ENCODE data around the gene GPATCH4. TPM values are rescaled to one million over a fixed set of nuclear protein-coding genes. Genes with fewer than 3 reads are reported as not detected.

Gene GPATCH4
- total RNA-seq, result 64.6 and 71.8 TPM in 2 replicates

DNA sequence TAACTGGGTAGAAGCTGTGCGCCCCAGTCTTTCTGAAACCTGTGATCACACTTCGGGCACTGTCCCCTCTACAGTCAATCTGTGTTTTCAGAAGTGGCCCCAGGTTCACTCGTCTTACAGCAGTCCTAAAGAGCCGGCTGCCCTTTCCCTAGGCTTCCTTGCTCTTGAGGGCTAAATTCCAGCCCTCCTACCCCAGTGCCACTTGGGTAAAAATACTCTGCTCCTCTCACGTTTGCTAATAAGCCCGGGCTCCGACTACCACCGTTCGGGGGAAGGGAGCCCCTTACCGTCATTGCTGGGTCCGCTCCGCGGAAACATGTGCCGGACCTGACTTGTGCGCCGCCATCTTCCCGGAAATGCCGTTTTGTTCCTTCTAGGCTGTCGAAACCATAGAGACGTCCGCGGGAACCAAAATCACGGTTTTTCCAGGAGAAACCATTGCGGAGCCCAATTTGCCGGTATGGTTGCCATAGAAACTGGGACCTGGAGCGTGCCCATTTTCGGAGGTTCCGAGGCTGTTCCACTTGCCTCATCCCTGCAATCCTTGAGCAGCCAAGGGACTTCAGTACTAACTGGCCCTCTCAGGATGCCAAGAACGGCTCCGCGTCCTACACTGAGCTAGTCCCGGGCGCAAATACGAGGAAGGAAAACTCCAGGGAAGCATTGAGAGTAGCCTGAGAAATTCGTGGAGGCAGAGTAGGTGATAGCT lies at the start of gene GPATCH4:
GPATCH4 (minus strand) TSS at position 358 of the 709 bp plus-strand sequence.
- POLR2A ChIA-PET, result interaction anchor here (0.6 to 3.3 kb wide), 12 partner anchors 10 to 144 kb away, joined by 3 to 32 read pairs (median 8); partner anchors contain the start of genes MEF2D and NAXE
- intact Hi-C loops (cut with micrococcal nuclease), result loop anchor here (1.0 to 2.0 kb wide), 3 partner anchors 10 to 144 kb away; partner anchors contain the start of gene NAXE
- Mint-ChIP-seq H3K4me3 (peak within 1 kb of the TSS; percentile 99), H3K9me3 (no peaks in the 10 kb centered on the region), H3K4me1 (peaks cover 41% of the 10 kb centered on the region), H3K36me3 (ENCODE audit: low read depth) (peaks cover 39% of the 10 kb centered on the region), H3K27ac (peak within 1 kb of the TSS; percentile 99), H3K27me3 (no peaks in the 10 kb centered on the region)
- TF ChIP-seq, protein P1, sequence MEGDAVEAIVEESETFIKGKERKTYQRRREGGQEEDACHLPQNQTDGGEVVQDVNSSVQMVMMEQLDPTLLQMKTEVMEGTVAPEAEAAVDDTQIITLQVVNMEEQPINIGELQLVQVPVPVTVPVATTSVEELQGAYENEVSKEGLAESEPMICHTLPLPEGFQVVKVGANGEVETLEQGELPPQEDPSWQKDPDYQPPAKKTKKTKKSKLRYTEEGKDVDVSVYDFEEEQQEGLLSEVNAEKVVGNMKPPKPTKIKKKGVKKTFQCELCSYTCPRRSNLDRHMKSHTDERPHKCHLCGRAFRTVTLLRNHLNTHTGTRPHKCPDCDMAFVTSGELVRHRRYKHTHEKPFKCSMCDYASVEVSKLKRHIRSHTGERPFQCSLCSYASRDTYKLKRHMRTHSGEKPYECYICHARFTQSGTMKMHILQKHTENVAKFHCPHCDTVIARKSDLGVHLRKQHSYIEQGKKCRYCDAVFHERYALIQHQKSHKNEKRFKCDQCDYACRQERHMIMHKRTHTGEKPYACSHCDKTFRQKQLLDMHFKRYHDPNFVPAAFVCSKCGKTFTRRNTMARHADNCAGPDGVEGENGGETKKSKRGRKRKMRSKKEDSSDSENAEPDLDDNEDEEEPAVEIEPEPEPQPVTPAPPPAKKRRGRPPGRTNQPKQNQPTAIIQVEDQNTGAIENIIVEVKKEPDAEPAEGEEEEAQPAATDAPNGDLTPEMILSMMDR (IDR thresholded peaks at IDR 0.05), result no peak
- DNase-seq (peak; percentile 66), ATAC-seq (ENCODE audit: low read depth) (peak; percentile 74)
- CTCF ChIA-PET, result interaction anchor here (0.6 to 1.4 kb wide), 5 partner anchors 26 to 216 kb away, joined by 3 to 4 read pairs (median 3); partner anchors contain the start of gene MEF2D

DNA sequence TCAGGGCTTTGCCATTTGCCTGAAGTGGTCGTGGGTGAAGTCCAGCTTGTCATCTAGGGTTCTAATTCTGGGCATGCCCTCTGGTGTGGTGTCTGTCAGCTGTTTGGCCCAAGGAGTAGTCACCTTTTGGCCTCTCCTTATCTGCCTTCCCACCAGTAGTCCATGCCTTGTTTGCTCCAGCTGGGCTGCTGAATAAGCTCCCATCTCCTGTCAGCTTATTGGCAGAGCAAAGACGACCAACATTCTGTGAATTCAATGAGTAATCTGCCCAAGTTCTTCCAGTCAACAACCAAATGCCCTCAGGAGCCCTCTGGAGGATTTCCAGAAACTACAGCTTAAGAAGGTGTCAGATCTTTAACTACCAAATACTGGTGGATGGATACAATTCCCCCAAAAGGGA lies 47.7 kb upstream of the GPATCH4 start:
- H3K27ac Mint-ChIP-seq, result no peak overlapping the region
- no peaks in the 10 kb centered on the region for H3K4me1 Mint-ChIP-seq
- no peaks in the 10 kb centered on the region for H3K9me3 Mint-ChIP-seq
- no peak for DNase-seq
- no peaks in the 10 kb centered on the region for H3K36me3 Mint-ChIP-seq (ENCODE audit: low read depth)
- H3K4me3 Mint-ChIP-seq, result no peak overlapping the region
- CTCF ChIA-PET, result interaction anchor here (1.1 to 3.3 kb wide), 3 partner anchors 12 to 29 kb away, joined by 4 to 12 read pairs (median 4); no protein-coding TSS in a partner anchor
- TF ChIP-seq, protein P1 (IDR thresholded peaks at IDR 0.05), result no peak
- peaks cover 74% of the 10 kb centered on the region for H3K27me3 Mint-ChIP-seq
- no peak for ATAC-seq (ENCODE audit: low read depth)
- intact Hi-C loops (cut with micrococcal nuclease), result no loop called here
- POLR2A ChIA-PET, result interaction anchor here (0.9 kb wide), 1 partner anchor 58 kb away, joined by 3 read pairs; no protein-coding TSS in a partner anchor

DNA sequence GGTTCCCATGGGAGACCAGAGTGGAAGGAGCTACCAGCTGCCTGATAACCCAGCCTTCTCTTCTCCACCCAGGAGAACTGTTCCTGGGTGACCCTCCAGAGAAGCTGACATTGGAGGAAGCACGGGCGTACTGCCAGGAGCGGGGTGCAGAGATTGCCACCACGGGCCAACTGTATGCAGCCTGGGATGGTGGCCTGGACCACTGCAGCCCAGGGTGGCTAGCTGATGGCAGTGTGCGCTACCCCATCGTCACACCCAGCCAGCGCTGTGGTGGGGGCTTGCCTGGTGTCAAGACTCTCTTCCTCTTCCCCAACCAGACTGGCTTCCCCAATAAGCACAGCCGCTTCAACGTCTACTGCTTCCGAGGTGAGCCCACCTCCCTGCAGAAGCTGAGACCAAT lies 47.2 kb upstream of the GPATCH4 start:
- CTCF ChIA-PET, result interaction anchor here (1.1 to 3.3 kb wide), 3 partner anchors 11 to 28 kb away, joined by 4 to 12 read pairs (median 4); no protein-coding TSS in a partner anchor
- no peak for ATAC-seq (ENCODE audit: low read depth)
- POLR2A ChIA-PET, result interaction anchor here (0.9 kb wide), 1 partner anchor 58 kb away, joined by 3 read pairs; no protein-coding TSS in a partner anchor
- DNase-seq, result no peak
- H3K4me1 Mint-ChIP-seq, result peaks cover 4% of the 10 kb centered on the region
- intact Hi-C loops (cut with micrococcal nuclease), result no loop called here
- H3K36me3 Mint-ChIP-seq (ENCODE audit: low read depth), result no peaks in the 10 kb centered on the region
- H3K27me3 Mint-ChIP-seq, result peaks cover 74% of the 10 kb centered on the region
- no peak overlapping the region for H3K27ac Mint-ChIP-seq
- TF ChIP-seq, protein P1 (IDR thresholded peaks at IDR 0.05), result no peak
- H3K9me3 Mint-ChIP-seq, result no peaks in the 10 kb centered on the region
- no peak overlapping the region for H3K4me3 Mint-ChIP-seq

DNA sequence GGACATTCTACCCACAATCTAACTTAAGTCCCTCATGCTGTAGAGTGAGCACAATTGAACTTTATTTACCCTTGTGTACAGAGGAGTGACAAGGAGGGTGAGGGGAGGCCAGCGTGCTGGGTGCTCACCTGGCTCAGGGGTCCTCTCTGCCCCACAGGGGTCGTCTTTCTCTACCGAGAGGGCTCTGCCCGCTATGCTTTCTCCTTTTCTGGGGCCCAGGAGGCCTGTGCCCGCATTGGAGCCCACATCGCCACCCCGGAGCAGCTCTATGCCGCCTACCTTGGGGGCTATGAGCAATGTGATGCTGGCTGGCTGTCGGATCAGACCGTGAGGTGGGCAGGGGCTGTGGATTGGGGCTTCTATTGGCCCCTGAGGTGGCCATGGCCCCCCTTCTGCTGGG lies 46.1 kb upstream of the GPATCH4 start:
- no peak overlapping the region for H3K4me3 Mint-ChIP-seq
- POLR2A ChIA-PET, result no interaction called here

More for the DNA sequence above, 46.1 kb upstream of the GPATCH4 start:
- Mint-ChIP-seq H3K27ac (no peak overlapping the region), H3K36me3 (ENCODE audit: low read depth) (no peaks in the 10 kb centered on the region), H3K4me1 (peaks cover 12% of the 10 kb centered on the region), H3K9me3 (no peaks in the 10 kb centered on the region), H3K27me3 (peaks cover 76% of the 10 kb centered on the region)
- CTCF ChIA-PET, result interaction anchor here (3.3 kb wide), 1 partner anchor 21 kb away, joined by 12 read pairs; no protein-coding TSS in a partner anchor
- intact Hi-C loops (cut with micrococcal nuclease), result no loop called here
- DNase-seq, result no peak
- no peak for ATAC-seq (ENCODE audit: low read depth)
- TF ChIP-seq, protein P1 (IDR thresholded peaks at IDR 0.05), result no peak

Data from activated B cell treated with CpG ODN at 0.5 μM for 24 hours (primary cell).